T-helper 17 cell (primary cell): Measurements from ENCODE around the gene UGCG. TPM values are rescaled to one million over a fixed set of nuclear protein-coding genes. Genes with fewer than 3 reads are reported as not detected.
A peak's percentile ranks its signal among the peaks of the same experiment; 100 is the strongest.

Experiments used
- ATAC-seq: fragments of 150-1000 bp; cut with Tn5 transposase; 2 replicates; pipeline ENCODE4 v1.10.0; 2021; ENCODE audit warnings: mild to moderate bottlenecking, moderate library complexity
- DNase-seq, 3 donors: peaks; one replicate each; pipeline versions ENCODE4 v3.0.0 to v3.0.0-alpha.2; 2020 to 2021
- H3K9me3 ChIP-seq: one replicate; pipeline ENCODE4 v1.7.0; 2013; ENCODE audit warnings: low read length, mild to moderate bottlenecking; ENCODE audit not compliant: control insufficient read depth, poor library complexity, severe bottlenecking
- H3K27ac Mint-ChIP-seq: one replicate; pipeline ENCODE4 v1.8.0; 2022; ENCODE audit warnings: mild to moderate bottlenecking, moderate library complexity, mixed read lengths
- H3K27me3 Mint-ChIP-seq: one replicate; pipeline ENCODE4 v1.8.0; 2022; ENCODE audit warnings: mixed read lengths
- H3K36me3 Mint-ChIP-seq: one replicate; pipeline ENCODE4 v1.8.0; 2022; ENCODE audit warnings: low read depth, mixed read lengths
- H3K4me1 Mint-ChIP-seq: one replicate; pipeline ENCODE4 v1.8.0; 2022; ENCODE audit warnings: mild to moderate bottlenecking, mixed read lengths
- H3K4me3 Mint-ChIP-seq: one replicate; pipeline ENCODE4 v1.8.0; 2022; ENCODE audit warnings: mild to moderate bottlenecking, moderate library complexity, mixed read lengths
- total RNA-seq, 4 donors: library from RNA in 2 of 4; stranded (reverse) in 2 of 4; gene quantifications; one replicate each; pipeline ENCODE4 v1.2.3 and lab custom pipeline; 2022 to 2026

Gene UGCG
- total RNA-seq (10 to 100 TPM; 35.5 TPM), total RNA-seq (lab: John Stamatoyannopoulos, UW) (70.8 to 76.6 reads per million in 2 donors)

GRCh38 chr9:111895996-111896941 lies at the start of gene UGCG:
TSS of gene UGCG (plus strand) at chr9:111896814. CDS start at chr9:111897216, 402 bp downstream.
- H3K9me3 ChIP-seq = no peaks in the 10 kb centered on the region
- no peaks in the 10 kb centered on the region for H3K36me3 Mint-ChIP-seq
- ATAC-seq (peak; percentile 93), DNase-seq (peak; percentile 84 to 85 (median 85))
- peak within 1 kb of the TSS; percentile 88 for H3K27ac Mint-ChIP-seq
- H3K4me1 Mint-ChIP-seq = peaks cover 25% of the 10 kb centered on the region
- peak within 1 kb of the TSS; percentile 96 for H3K4me3 Mint-ChIP-seq
- no peaks in the 10 kb centered on the region for H3K27me3 Mint-ChIP-seq

- H3K27me3 Mint-ChIP-seq = no peaks in the 10 kb centered on the region
- ATAC-seq (no peak), DNase-seq (no peak)
- H3K36me3 Mint-ChIP-seq = peaks cover 3% of the 10 kb centered on the region
- no peak overlapping the region for H3K27ac Mint-ChIP-seq
- H3K9me3 ChIP-seq = no peaks in the 10 kb centered on the region
- no peak overlapping the region for H3K4me3 Mint-ChIP-seq
- H3K4me1 Mint-ChIP-seq = peaks cover 3% of the 10 kb centered on the region
These were observed 45.1 kb upstream of the UGCG start for GRCh38 chr9:111851553-111851952.

- Mint-ChIP-seq H3K27me3 (no peaks in the 10 kb centered on the region), H3K27ac (no peak overlapping the region)
- ATAC-seq = no peak
These were observed 44.3 kb upstream of the UGCG start for GRCh38 chr9:111852291-111852690.

GRCh38 chr9:111853450-111853827 lies 43.2 kb upstream of the UGCG start:
- DNase-seq = no peak
- no peak overlapping the region for H3K27ac Mint-ChIP-seq
- no peak overlapping the region for H3K4me3 Mint-ChIP-seq
- peaks cover 3% of the 10 kb centered on the region for H3K4me1 Mint-ChIP-seq
- H3K27me3 Mint-ChIP-seq = no peaks in the 10 kb centered on the region
- peaks cover 3% of the 10 kb centered on the region for H3K36me3 Mint-ChIP-seq
- H3K9me3 ChIP-seq = no peaks in the 10 kb centered on the region
- ATAC-seq = no peak

More at GRCh38 chr9:111852291-111852690, 44.3 kb upstream of the UGCG start:
- Mint-ChIP-seq H3K36me3 (peaks cover 3% of the 10 kb centered on the region), H3K4me1 (peaks cover 3% of the 10 kb centered on the region), H3K4me3 (no peak overlapping the region)
- no peak for DNase-seq
- H3K9me3 ChIP-seq = no peaks in the 10 kb centered on the region

- Mint-ChIP-seq H3K4me1 (peaks cover 3% of the 10 kb centered on the region), H3K36me3 (peaks cover 3% of the 10 kb centered on the region), H3K27me3 (no peaks in the 10 kb centered on the region), H3K4me3 (no peak overlapping the region), H3K27ac (no peak overlapping the region)
- H3K9me3 ChIP-seq = no peaks in the 10 kb centered on the region
- no peak for ATAC-seq
- no peak for DNase-seq
These were observed 41.8 kb upstream of the UGCG start for GRCh38 chr9:111854799-111855198.

- H3K27ac Mint-ChIP-seq = no peak overlapping the region
These were observed 38.9 kb upstream of the UGCG start for GRCh38 chr9:111857555-111858211.

GRCh38 chr9:111860443-111860842 lies 36.2 kb upstream of the UGCG start:
- H3K9me3 ChIP-seq = no peaks in the 10 kb centered on the region
- Mint-ChIP-seq H3K27ac (no peak overlapping the region), H3K4me3 (no peak overlapping the region), H3K4me1 (no peaks in the 10 kb centered on the region), H3K36me3 (no peaks in the 10 kb centered on the region), H3K27me3 (no peaks in the 10 kb centered on the region)
- DNase-seq = no peak
- ATAC-seq = no peak

More at GRCh38 chr9:111857555-111858211, 38.9 kb upstream of the UGCG start:
- no peaks in the 10 kb centered on the region for H3K4me1 Mint-ChIP-seq
- DNase-seq (no peak), ATAC-seq (no peak)
- H3K27me3 Mint-ChIP-seq = no peaks in the 10 kb centered on the region
- H3K36me3 Mint-ChIP-seq = no peaks in the 10 kb centered on the region
- H3K4me3 Mint-ChIP-seq = no peak overlapping the region
- H3K9me3 ChIP-seq = no peaks in the 10 kb centered on the region

- Mint-ChIP-seq H3K4me3 (no peak overlapping the region), H3K27me3 (no peaks in the 10 kb centered on the region), H3K36me3 (no peaks in the 10 kb centered on the region), H3K27ac (no peak overlapping the region), H3K4me1 (peaks cover 4% of the 10 kb centered on the region)
- no peaks in the 10 kb centered on the region for H3K9me3 ChIP-seq
- ATAC-seq (no peak), DNase-seq (no peak)
These were observed 33.0 kb upstream of the UGCG start for GRCh38 chr9:111863636-111864035.

GRCh38 chr9:111866976-111867375 lies 29.6 kb upstream of the UGCG start:
- no peaks in the 10 kb centered on the region for H3K36me3 Mint-ChIP-seq
- no peaks in the 10 kb centered on the region for H3K9me3 ChIP-seq
- ATAC-seq (peak; percentile 74), DNase-seq (no peak)
- H3K27ac Mint-ChIP-seq = no peak overlapping the region
- peaks cover 8% of the 10 kb centered on the region for H3K4me1 Mint-ChIP-seq
- H3K4me3 Mint-ChIP-seq = no peak overlapping the region
- H3K27me3 Mint-ChIP-seq = no peaks in the 10 kb centered on the region

- ATAC-seq (no peak), DNase-seq (no peak)
- Mint-ChIP-seq H3K36me3 (no peaks in the 10 kb centered on the region), H3K27ac (no peak overlapping the region), H3K4me1 (peaks cover 10% of the 10 kb centered on the region), H3K4me3 (no peak overlapping the region), H3K27me3 (no peaks in the 10 kb centered on the region)
- H3K9me3 ChIP-seq = no peaks in the 10 kb centered on the region
These were observed 28.1 kb upstream of the UGCG start for GRCh38 chr9:111868475-111868874.

- H3K27ac Mint-ChIP-seq = no peak overlapping the region
- H3K9me3 ChIP-seq = no peaks in the 10 kb centered on the region
- ATAC-seq = peak; percentile 60
- H3K4me3 Mint-ChIP-seq = no peak overlapping the region
- no peak for DNase-seq
- H3K4me1 Mint-ChIP-seq = peaks cover 12% of the 10 kb centered on the region
- peaks cover 3% of the 10 kb centered on the region for H3K36me3 Mint-ChIP-seq
- H3K27me3 Mint-ChIP-seq = no peaks in the 10 kb centered on the region
These were observed 25.7 kb upstream of the UGCG start for GRCh38 chr9:111870774-111871498.

- peaks cover 5% of the 10 kb centered on the region for H3K36me3 Mint-ChIP-seq
- H3K9me3 ChIP-seq = no peaks in the 10 kb centered on the region
- peaks cover 16% of the 10 kb centered on the region for H3K4me1 Mint-ChIP-seq
- H3K4me3 Mint-ChIP-seq = no peak overlapping the region
- no peaks in the 10 kb centered on the region for H3K27me3 Mint-ChIP-seq
- no peak for DNase-seq
- ATAC-seq = no peak
- H3K27ac Mint-ChIP-seq = no peak overlapping the region
These were observed 25.1 kb upstream of the UGCG start for GRCh38 chr9:111871499-111871855.

- Mint-ChIP-seq H3K27me3 (no peaks in the 10 kb centered on the region), H3K36me3 (peaks cover 5% of the 10 kb centered on the region), H3K27ac (no peak overlapping the region), H3K4me3 (no peak overlapping the region), H3K4me1 (peaks cover 13% of the 10 kb centered on the region)
- DNase-seq = no peak
- no peak for ATAC-seq
- no peaks in the 10 kb centered on the region for H3K9me3 ChIP-seq
These were observed 23.7 kb upstream of the UGCG start for GRCh38 chr9:111872886-111873285.
